Adrenal gland (tissue), 12 donors: ENCODE data around the gene DOK7. TPM values are rescaled to one million over a fixed set of nuclear protein-coding genes. Genes with fewer than 3 reads are reported as not detected.
"Not testable (repeated sequence)": the region's sequence is repeated elsewhere in the genome, so short reads cannot be mapped to it uniquely, and the experiment has no call there.

Source experiments
- DNase-seq, 7 donors: peaks; one replicate each; pipeline ENCODE4 v3.0.0-alpha.2; 2019 to 2020
- H3K27ac ChIP-seq, 5 donors: fragments of 200-600 bp; sonication (generic) in 4 of 5; 1 replicate in 3 of 5; 2 replicates in 2 of 5; pipeline versions ENCODE4 v1.5.1 to v1.8.0; 2016 to 2020; ENCODE audit warnings: mild to moderate bottlenecking in 1 of 5
- H3K27me3 ChIP-seq: fragments of 200-600 bp; 2 replicates; pipeline ENCODE4 v1.8.0; 2021
- H3K36me3 ChIP-seq, 2 donors: fragments of 200-600 bp; replicated peaks in 1 of 2; 1 replicate in 1 of 2; 2 replicates in 1 of 2; pipeline versions ENCODE4 v1.5.1 to v1.8.0; 2018 to 2022
- H3K4me1 ChIP-seq, 2 donors: fragments of 200-600 bp; replicated peaks in 1 of 2; 1 replicate in 1 of 2; 2 replicates in 1 of 2; pipeline versions ENCODE4 v1.5.1 to v1.8.0; 2018 to 2021
- H3K4me3 ChIP-seq, 4 donors: fragments of 200-600 bp; sonication (generic) in 3 of 4; one replicate each; pipeline ENCODE4 v1.5.1; 2016 to 2018
- H3K9me3 ChIP-seq, 3 donors: fragments of 200-600 bp; sonication (generic) in 1 of 3; replicated peaks in 1 of 3; 1 replicate in 2 of 3; 2 replicates in 1 of 3; pipeline versions ENCODE4 v1.5.1 to v1.8.0; 2016 to 2021
- CTCF ChIP-seq, 6 experiments: fragments of 450-650 bp in 4 of 6; fragments of 200-600 bp in 2 of 6; sonication (generic) in 1 of 6; IDR thresholded peaks; 1 replicate in 5 of 6; 2 replicates in 1 of 6; pipeline versions ENCODE4 v1.5.1 to v1.8.0; 2016 to 2021; ENCODE audit warnings: antibody characterized with exemption in 6 of 6, mild to moderate bottlenecking in 2 of 6, moderate library complexity in 1 of 6
- POLR2A ChIP-seq, 2 donors: fragments of 450-650 bp; IDR thresholded peaks; one replicate each; pipeline ENCODE4 v1.6.1; 2017; ENCODE audit warnings: antibody characterized with exemption in 2 of 2, mild to moderate bottlenecking in 2 of 2, moderate library complexity in 1 of 2
- WGBS, 4 donors: extraction: QIAGEN DNeasy Blood & Tissue Kit in 2 of 4; methylation state at CpG; one replicate each; pipeline versions ENCODE4 v1.1.5 to v1.1.7; 2013 to 2017; 5-methylcytosine and 5-hydroxymethylcytosine counted together
- intact Hi-C, 2 donors: fragments of 100-400 bp; cut with DNase I; formaldehyde crosslinking; loops; one replicate each; pipeline versions ENCODE4 v1.14.1 to v1.15.0; 2022 to 2023
- polyA plus RNA-seq, 3 donors: library from polyadenylated mRNA; stranded (reverse); fragments of 200-250 nt in 2 of 3; fragments of 350-450 nt in 1 of 3; fragmentation: Illumina TruSeq in 1 of 3; extraction: RNeasy Lipid Tissue Mini Kit (QIAGEN cat#74804) in 1 of 3; gene quantifications; one replicate each; pipeline ENCODE4 v1.2.3, GENCODE V29; 2013 to 2014
- total RNA-seq, 9 donors: library from RNA; depleted of rRNA in 4 of 9; stranded (reverse); fragments of >200 nt in 4 of 9; fragments of 120-200 nt in 1 of 9; fragmentation: NEBNext Ultra II Directional in 1 of 9; extraction: Animal tissue kit (Norgen Biotek cat#: 25700) in 1 of 9; gene quantifications; one replicate each; pipeline versions ENCODE4 v1.1.0 to v1.2.4, GENCODE V29; 2013 to 2023
- donor health status: healthy with polysubstance abuse.
- donor health status: Bipolar disorder and iron deficiency.
- donor health status: DM: yes; HTN: yes; CAD: no.
- donor health status: DM: no; HTN: no; CAD: no.
- donor health status: DM: no; HTN: no; CAD: no.
- donor health status: DM: yes; HTN: yes; CAD: no.

Gene DOK7
- total and polyA plus RNA-seq, 12 donors, result 0.18 to 4.2 (median 1.1) TPM; not detected in 1

GRCh38 chr4:3452376-3452775 lies 10.7 kb upstream of the DOK7 start:
- no peak for DNase-seq
- intact Hi-C loops, result no loop called here

GRCh38 chr4:3455596-3455995 lies 7.5 kb upstream of the DOK7 start:
- H3K36me3 ChIP-seq, intact Hi-C loops, H3K27ac ChIP-seq, H3K9me3 ChIP-seq, H3K4me3 ChIP-seq, H3K27me3 ChIP-seq, DNase-seq: not testable (repeated sequence)
- WGBS, 4 donors, result 77 to 88% (median 86%) methylated on average over 3 of the region's 3 CpGs
- H3K4me1 ChIP-seq, result peaks cover 6 to 13% of the 10 kb centered on the region in 2 donors

More at GRCh38 chr4:3452376-3452775, 10.7 kb upstream of the DOK7 start:
- 82 to 93% (median 90%) methylated on average over 5 to 7 of the region's 7 CpGs for WGBS, 4 donors
- no peaks in the 10 kb centered on the region for H3K27me3 ChIP-seq
- H3K9me3 ChIP-seq, result peaks cover 0 to 7% (median 0%) of the 10 kb centered on the region in 3 donors
- H3K27ac ChIP-seq, result peak overlapping the region in 3 of 5 donors; percentile 1 to 5 (median 3)
- no peaks in the 10 kb centered on the region for H3K36me3 ChIP-seq
- no peak for TF ChIP-seq POLR2A (IDR thresholded peaks at IDR 0.05)
- TF ChIP-seq CTCF (IDR thresholded peaks at IDR 0.05), result no peak
- peaks cover 6 to 13% of the 10 kb centered on the region in 2 donors for H3K4me1 ChIP-seq
- no peak overlapping the region for H3K4me3 ChIP-seq

- 86 to 92% (median 89%) methylated on average over 5 to 6 of the region's 6 CpGs for WGBS, 4 donors
- DNase-seq, result no peak
- intact Hi-C loops, result no loop called here
- Histone ChIP-seq H3K9me3 (peaks cover 0 to 7% (median 0%) of the 10 kb centered on the region in 3 donors), H3K36me3 (no peaks in the 10 kb centered on the region), H3K4me3 (no peak overlapping the region), H3K27ac (no peak overlapping the region), H3K27me3 (no peaks in the 10 kb centered on the region), H3K4me1 (peaks cover 4% of the 10 kb centered on the region in 2 donors)
- TF ChIP-seq CTCF (IDR thresholded peaks at IDR 0.05) (no peak), POLR2A (IDR thresholded peaks at IDR 0.05) (no peak)
Observed at GRCh38 chr4:3458371-3458770, 4.7 kb upstream of the DOK7 start.

- H3K9me3 ChIP-seq, H3K4me3 ChIP-seq, H3K36me3 ChIP-seq, H3K27ac ChIP-seq, H3K27me3 ChIP-seq, H3K4me1 ChIP-seq, DNase-seq, intact Hi-C loops: not testable (repeated sequence)
- WGBS, 4 donors, result 81 to 93% (median 91%) methylated on average over 5 of the region's 5 CpGs
Observed at GRCh38 chr4:3459156-3459555, 4.0 kb upstream of the DOK7 start.

- Histone ChIP-seq H3K27me3 (no peaks in the 10 kb centered on the region), H3K4me3 (no peak overlapping the region), H3K36me3 (no peaks in the 10 kb centered on the region), H3K27ac (peak overlapping the region in 2 of 5 donors; percentile 23 to 40), H3K4me1 (peaks cover 9% of the 10 kb centered on the region in 2 donors), H3K9me3 (no peaks in the 10 kb centered on the region)
- TF ChIP-seq POLR2A (IDR thresholded peaks at IDR 0.05), result no peak
- TF ChIP-seq CTCF (IDR thresholded peaks at IDR 0.05), result no peak
- DNase-seq, result no peak
- intact Hi-C loops, result no loop called here
- 79 to 88% (median 84%) methylated on average over 2 to 5 of the region's 5 CpGs for WGBS, 4 donors
Observed at GRCh38 chr4:3460926-3461325, 2.2 kb upstream of the DOK7 start.
